GM19438 (cell line): ENCODE results near the gene GPRIN2.
A peak's percentile ranks its signal among the peaks of the same experiment; 100 is the strongest.
"Not testable (repeated sequence)": the region's sequence is repeated elsewhere in the genome, so short reads cannot be mapped to it uniquely, and the experiment has no call there.

Source experiments
- ATAC-seq: cut with Tn5 transposase; IDR thresholded peaks from one replicate; pipeline ENCODE4 v1.9.1; 2021; ENCODE audit warnings: low read depth; ENCODE audit not compliant: unreplicated experiment

Gene GPRIN2

DNA sequence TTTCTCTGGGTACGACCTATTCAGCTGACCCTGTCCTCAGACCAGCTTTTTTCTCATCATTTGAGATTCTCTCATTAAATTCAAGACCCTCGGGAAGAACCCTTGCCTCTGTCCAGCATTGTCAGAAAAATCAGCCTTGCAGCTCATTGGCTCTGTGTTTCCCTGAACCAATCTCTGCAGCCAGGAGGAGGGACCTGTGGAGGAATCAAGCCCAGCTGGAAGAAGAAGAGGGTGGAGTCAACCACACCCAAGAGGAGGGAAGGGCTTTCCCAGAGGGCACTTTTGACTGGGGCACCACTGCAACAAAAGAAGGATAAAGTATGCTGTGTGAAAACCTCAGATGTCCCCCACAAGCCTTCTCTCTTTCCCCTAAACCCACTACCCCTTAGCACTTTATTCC, 14.2 kb upstream of the GPRIN2 start:
- ATAC-seq, result not testable (repeated sequence)

DNA sequence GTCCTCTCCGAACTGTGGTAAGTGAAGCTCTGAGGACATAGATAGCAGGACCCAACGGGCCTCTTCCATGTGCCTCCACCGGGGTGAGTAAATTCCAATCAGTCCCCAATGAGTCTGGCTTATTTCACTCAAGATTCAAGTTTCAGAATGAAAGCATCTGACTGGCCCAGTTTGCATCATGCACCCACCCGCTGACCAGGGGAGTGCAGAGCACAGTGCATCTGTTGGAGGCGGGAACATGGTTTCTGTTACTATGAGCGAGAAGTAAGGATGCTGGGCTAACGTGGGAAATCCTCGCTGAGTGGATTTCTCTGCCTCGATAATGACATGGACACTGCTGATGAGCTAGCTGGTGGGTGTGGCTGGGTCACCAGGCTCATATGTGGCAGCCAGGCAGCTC, 10.7 kb upstream of the GPRIN2 start:
- ATAC-seq, result not testable (repeated sequence)

DNA sequence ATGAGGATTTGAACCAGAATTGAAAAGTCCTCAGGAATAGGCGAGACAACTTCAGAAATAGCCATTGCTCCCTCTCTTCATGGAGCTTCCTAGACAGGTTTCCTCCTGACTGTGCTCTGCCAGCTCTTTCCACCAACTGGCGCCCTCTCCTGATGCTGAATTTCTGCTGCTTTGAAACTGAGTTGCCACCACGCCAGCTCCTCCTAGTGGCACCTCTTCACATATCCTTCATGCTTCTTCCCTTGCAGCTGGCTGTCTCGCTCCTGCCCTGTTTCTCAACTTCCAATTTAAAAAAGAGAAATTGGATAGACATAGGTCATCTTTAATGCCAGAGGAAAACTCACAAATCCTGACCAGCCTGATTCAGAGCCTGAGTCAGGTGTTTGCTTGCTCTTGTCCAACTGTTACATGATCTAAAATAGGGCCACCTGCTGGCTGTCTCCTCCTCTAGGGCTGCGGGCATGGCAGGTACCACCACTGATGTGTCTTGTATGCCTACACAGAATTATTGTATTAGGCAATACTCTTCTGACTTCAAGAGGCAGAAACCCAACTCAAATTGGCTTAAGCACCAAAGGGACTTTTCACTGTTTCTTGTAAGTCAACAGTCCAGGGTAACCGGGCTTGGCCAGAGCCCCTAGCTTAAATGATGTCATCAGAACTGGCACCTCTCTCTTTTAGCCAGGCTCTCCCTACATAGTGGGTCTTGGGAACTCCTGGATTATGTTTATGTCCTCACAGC, 9.3 kb upstream of the GPRIN2 start:
- peak; percentile 85 for ATAC-seq

GRCh38 chr10:46560952-46561351, 4.5 kb upstream of the GPRIN2 start:
- ATAC-seq, result no peak

DNA sequence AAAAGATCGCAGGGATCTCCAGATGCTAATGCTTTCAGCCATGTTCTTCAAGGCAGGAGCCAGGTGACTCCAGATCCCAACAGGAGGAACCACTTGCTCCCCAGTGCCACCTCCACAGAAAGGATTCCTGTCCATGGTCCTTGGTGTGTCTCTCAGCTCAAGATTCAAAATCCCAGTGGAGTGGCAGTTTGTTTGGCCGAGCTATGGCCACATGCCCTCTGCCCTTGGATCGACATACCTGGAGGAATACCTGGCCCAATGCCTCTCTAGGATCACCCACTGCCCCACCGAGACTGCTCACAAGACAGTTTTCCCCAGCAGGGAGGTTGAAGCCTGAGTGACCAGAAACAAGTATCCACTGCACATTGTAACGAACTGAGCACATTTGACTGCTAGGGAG, 3.9 kb upstream of the GPRIN2 start:
- ATAC-seq, result no peak

DNA sequence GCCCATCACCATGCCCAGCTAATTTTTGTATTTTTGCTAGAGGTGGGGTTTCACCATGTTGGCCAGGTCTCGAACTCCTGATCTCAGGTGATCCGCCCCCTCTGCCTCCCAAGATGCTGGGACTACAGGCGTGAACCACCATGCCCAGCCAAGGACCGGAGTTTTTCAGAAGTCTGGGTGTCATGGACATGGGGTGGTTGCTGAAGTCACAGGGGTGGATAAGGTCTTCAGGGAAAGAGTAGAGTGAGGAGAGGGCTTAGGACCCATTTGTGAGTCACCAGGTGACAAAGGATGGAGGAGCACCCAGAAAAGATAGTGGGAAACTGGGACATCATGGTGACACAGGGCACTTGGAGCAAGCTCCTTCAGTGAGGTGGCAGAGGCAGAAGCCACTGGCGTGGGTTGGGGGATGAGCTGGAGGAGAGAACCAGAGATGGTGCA, 2.8 kb upstream of the GPRIN2 start:
- no peak for ATAC-seq

GRCh38 chr10:46558392-46559185, 2.1 kb upstream of the GPRIN2 start:
- no peak for ATAC-seq

DNA sequence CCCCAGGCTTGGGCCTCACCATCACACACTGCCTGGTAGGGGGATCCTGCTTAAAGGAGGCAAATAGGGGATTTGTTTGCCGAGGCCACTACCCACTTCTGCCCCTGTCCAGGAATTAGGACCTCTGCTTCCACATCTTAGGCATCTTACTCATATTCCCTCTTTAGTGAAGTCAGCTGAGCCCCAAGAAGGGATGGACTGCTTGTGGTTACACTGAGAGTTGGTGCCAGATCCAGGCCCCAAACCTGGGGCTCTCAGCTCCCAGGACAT, 1.6 kb upstream of the GPRIN2 start:
- no peak for ATAC-seq

DNA sequence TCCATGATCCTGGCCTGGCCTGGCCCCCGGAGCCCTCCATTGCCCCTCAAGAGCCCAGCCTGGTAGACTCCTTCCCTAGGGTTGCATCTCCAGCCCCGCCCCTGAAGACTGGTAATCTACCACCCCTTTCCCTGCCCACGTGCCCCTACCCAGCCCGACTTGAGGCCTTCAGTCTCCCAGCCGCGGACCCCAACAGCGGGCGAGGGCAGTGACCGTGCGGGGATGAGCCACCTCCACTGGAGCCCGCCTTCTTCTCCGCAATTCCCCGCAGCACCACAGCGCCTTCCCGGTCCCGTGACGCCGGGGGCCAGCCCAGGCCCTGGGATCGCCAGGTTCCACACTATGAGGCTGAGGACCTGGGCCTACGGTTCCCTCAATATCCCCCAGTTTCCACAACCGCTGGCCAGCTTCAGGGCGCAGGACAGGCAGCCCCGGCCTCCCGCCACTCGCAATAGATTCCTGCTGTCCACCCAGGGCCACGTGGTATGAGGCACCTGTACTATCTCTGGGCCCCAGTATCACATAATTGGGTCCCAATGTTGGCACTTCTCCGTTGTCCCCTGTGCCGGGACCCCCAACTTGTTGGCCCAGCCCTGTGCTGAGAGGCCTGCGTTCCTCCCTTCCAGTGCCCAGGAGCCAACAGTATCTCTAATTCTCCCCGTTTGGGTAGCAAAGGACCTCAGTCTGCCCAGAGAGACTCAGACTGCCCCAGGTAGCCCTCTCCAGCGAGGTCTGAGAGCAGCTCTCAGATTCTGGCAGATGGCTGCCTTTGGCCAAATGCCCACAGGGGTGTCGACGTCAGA, 1.1 kb upstream of the GPRIN2 start:
- ATAC-seq, result no peak

DNA sequence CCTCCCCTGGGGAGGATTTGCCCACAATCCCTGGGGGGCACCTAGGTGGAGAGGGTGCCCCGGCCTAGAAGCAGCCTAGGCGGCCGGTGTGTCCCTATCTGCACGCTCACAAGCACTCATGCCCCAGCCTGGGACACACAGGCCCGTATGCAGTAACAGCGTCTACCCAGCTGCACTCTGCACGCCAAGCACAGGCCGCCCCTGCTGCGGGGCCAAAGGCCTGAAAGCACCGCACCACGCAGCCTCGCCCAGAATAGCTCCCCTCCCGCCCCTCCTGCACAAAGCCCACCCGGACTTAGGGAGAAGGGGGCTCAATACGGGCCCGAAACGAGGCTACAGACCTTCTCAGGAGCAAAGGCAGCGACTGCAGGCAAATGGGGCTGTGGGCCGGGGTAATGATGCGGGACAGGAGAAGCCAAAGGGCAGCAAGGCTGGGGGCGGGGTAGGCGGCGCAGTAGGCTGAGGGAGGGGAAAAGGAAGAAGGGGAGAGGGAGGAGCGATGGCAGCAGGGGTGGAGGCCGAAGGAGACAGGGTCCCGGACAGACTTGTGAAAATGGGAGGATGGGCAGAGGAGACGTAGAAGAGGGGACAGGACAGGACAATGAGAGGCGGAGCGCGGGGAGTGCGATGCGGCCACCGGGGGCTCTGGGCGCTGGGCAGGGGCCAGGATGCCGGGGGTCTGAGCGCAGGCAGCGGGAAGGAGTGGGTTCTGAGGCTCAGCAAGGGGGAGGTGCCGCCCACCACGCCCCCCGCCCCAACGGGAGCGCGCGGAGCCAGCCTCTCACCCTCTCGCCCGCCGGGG, 544 bp downstream of the GPRIN2 start:
- no peak for ATAC-seq

- ATAC-seq, result no peak
Observed at GRCh38 chr10:46555366-46555712, 1.1 kb downstream of the GPRIN2 start.

GRCh38 chr10:46554166-46554781, 2.2 kb downstream of the GPRIN2 start:
- ATAC-seq, result no peak

GRCh38 chr10:46553238-46554049, 3.0 kb downstream of the GPRIN2 start:
- ATAC-seq, result no peak

GRCh38 chr10:46552526-46553237, 3.8 kb downstream of the GPRIN2 start:
- ATAC-seq, result no peak

- no peak for ATAC-seq
Observed at GRCh38 chr10:46551701-46552525, 4.5 kb downstream of the GPRIN2 start.

DNA sequence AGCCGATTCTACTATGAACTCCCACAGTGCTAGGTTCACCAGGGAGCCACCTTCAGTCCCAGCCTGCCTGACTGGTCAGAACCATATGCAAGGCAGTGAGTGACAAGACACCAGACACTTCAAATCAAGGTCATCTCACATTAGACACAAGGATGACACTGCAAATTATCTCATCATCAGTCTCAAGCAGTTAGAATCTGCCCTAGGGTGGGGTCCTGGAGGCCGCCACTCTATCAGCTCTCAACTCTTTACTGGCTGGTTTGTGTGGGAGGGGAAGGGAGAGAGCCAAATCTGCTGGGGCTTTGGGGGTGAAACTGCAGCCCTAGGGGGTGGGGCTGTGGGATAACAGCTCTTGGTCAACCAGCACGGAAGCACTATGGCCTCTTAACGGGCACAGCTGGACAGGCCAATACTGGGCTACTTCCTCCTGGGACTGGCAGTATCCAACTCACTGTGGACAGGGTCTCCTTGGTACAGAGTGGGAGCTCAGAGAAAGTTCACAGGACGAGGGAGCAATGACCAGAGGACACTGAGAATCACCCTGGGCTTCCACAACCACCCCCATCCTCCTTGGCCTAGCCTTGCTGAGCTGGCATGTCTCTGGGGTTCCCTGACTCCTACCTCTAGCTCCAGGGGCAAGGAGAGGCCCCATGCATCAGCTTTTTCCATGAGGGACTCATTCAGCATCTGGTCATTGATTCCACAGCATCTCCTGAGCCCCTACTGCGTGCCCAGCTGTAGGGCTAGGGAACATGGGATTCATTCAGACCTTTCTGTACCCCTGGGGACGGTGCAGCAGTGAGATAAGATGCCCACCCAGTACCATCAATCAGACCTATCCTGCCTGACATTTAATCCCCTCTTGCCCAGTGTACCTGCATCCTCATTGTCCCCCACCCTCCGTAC, 5.4 kb downstream of the GPRIN2 start:
- no peak for ATAC-seq
